K562 (cell line): ENCODE results near the gene SEC14L2. TPM values are rescaled to one million over a fixed set of nuclear protein-coding genes. Genes with fewer than 3 reads are reported as not detected.

ENCODE experiments used
- ATAC-seq: fragments of 200-7000 bp; cut with Tn5 transposase; 3 replicates; pipeline ENCODE4 v1.9.1; 2020; ENCODE audit warnings: moderate library complexity
- BruUV-seq: library from RNA; stranded (reverse); fragments of 400-500 nt; replicated peaks from 2 replicates; lab custom pipeline; 2021; lab: Mats Ljungman, UMichigan
- CTCF ChIA-PET: fragments of 300-600 bp; formaldehyde crosslinking; extraction: SDS; loops from one replicate; lab custom pipeline; 2021; ENCODE audit warnings: low intra/inter-chr PET ratio; lab: Yijun Ruan, JAX
- POLR2A ChIA-PET: fragments of 300-600, 350-650 bp; sonication (Branson Sonifier 250); formaldehyde crosslinking; extraction: SDS; loops from one replicate; lab custom pipeline; 2021; ENCODE audit warnings: antibody characterized with exemption, inconsistent platforms; lab: Yijun Ruan, JAX
- DNase-seq, 4 experiments: peaks; one replicate each; pipeline versions ENCODE4 v3.0.0 to v3.0.0-alpha.2; 2011 to 2018; ENCODE audit warnings: low spot score in 3 of 4, mixed read lengths in 3 of 4; ENCODE audit errors: extremely low read depth in 1 of 4
- FAIRE-seq: peaks from 2 replicates; lab custom pipeline; 2011; peaks lifted over from hg19 to GRCh38; lab: Jason Lieb, UNC
- H2AFZ ChIP-seq: 2 replicates; pipeline ENCODE4 v1.6.0; 2011; ENCODE audit warnings: low read depth, low read length, control low read depth, inconsistent platforms
- H3K27ac ChIP-seq: fragments of 200-600 bp; 3 replicates; pipeline ENCODE4 v1.8.0; 2011; ENCODE audit warnings: low read depth, mild to moderate bottlenecking, control low read depth, inconsistent platforms, low read length, moderate library complexity, mixed read lengths; ENCODE audit errors: extremely low read depth
- H3K27me3 ChIP-seq, 2 experiments: fragments of 300-600 bp in 1 of 2; 2 replicates in 1 of 2; 3 replicates in 1 of 2; pipeline versions ENCODE4 v1.6.0 to v1.8.0; 2011; ENCODE audit warnings: inconsistent platforms in 2 of 2, low read length in 2 of 2, mild to moderate bottlenecking in 1 of 2, mixed read lengths in 1 of 2, moderate library complexity in 1 of 2; ENCODE audit not compliant: control insufficient read depth in 2 of 2, insufficient read depth in 2 of 2
- H3K36me3 ChIP-seq: fragments of 300-600 bp; 3 replicates; pipeline ENCODE4 v1.8.0; 2011; ENCODE audit warnings: mild to moderate bottlenecking, low read length, inconsistent platforms; ENCODE audit not compliant: control insufficient read depth, insufficient read depth
- H3K4me1 ChIP-seq, 2 experiments: fragments of 200-600 bp in 1 of 2; replicated peaks in 1 of 2; 2 replicates in 1 of 2; 3 replicates in 1 of 2; pipeline versions ENCODE4 v1.5.1 to v1.8.0; 2011; ENCODE audit warnings: inconsistent platforms in 2 of 2, low read length in 2 of 2, mild to moderate bottlenecking in 1 of 2, mixed read lengths in 1 of 2, moderate library complexity in 1 of 2; ENCODE audit not compliant: control insufficient read depth in 2 of 2, insufficient read depth in 2 of 2
- H3K4me2 ChIP-seq: 2 replicates; pipeline ENCODE4 v1.6.1; 2011; ENCODE audit warnings: low read length, control low read depth, inconsistent platforms, mixed read lengths; ENCODE audit not compliant: insufficient read depth
- H3K4me3 ChIP-seq: fragments of 200-600 bp; sonication (generic), shearing (Covaris generic); 2 replicates; pipeline ENCODE4 v1.5.1; 2016; ENCODE audit warnings: control low read depth, inconsistent platforms
- H3K79me2 ChIP-seq: fragments of 200-600 bp; 3 replicates; pipeline ENCODE4 v1.8.0; 2011; ENCODE audit warnings: low read length, inconsistent platforms; ENCODE audit not compliant: control insufficient read depth, insufficient read depth
- H3K9ac ChIP-seq, 2 experiments: 2 replicates each; pipeline versions ENCODE4 v1.6.0 to v1.6.1; 2011; ENCODE audit warnings: low read depth in 2 of 2, low read length in 2 of 2, control low read depth in 1 of 2, inconsistent platforms in 1 of 2, mild to moderate bottlenecking in 1 of 2, mixed read lengths in 1 of 2; ENCODE audit not compliant: insufficient read depth in 1 of 2
- H3K9me1 ChIP-seq: one replicate; pipeline ENCODE4 v1.6.0; 2011; ENCODE audit warnings: inconsistent platforms, mild to moderate bottlenecking, low read length, moderate library complexity; ENCODE audit not compliant: control insufficient read depth, insufficient read depth
- H3K9me3 ChIP-seq: replicated peaks from 2 replicates; pipeline ENCODE4 v1.5.1; 2011; ENCODE audit warnings: low read depth, low read length, inconsistent platforms; ENCODE audit not compliant: control insufficient read depth, insufficient read depth
- H4K20me1 ChIP-seq: replicated peaks from 2 replicates; pipeline ENCODE4 v1.6.1; 2011; ENCODE audit warnings: low read length, inconsistent platforms, mixed read lengths; ENCODE audit not compliant: control insufficient read depth, insufficient read depth
- BCOR ChIP-seq: fragments of 450-650 bp; IDR thresholded peaks from 2 replicates; pipeline ENCODE4 v1.6.1; 2016
- CBX2 ChIP-seq: fragments of 200-600 bp; sonication (generic); IDR thresholded peaks from one replicate; pipeline ENCODE4 v1.6.1; 2012; ENCODE audit warnings: mild to moderate bottlenecking, low read length, inconsistent platforms; ENCODE audit not compliant: insufficient read depth, poor library complexity, severe bottlenecking
- CEBPB ChIP-seq: fragments of 450-650 bp; IDR thresholded peaks from 2 replicates; pipeline ENCODE4 v1.6.1; 2016; ENCODE audit warnings: missing genetic modification characterization, missing compliant biosample characterization
- E4F1 ChIP-seq: fragments of 250-450 bp; sonication (Bioruptor Pico); IDR thresholded peaks from 2 replicates; pipeline ENCODE4 v1.5.0; 2021; ENCODE audit warnings: mild to moderate bottlenecking, borderline replicate concordance
- FOSL1 ChIP-seq: fragments of 200-800 bp; sonication (Bioruptor generic); conservative IDR thresholded peaks from 2 replicates; pipeline ENCODE4 v1.6.1; 2016; ENCODE audit warnings: missing genetic modification characterization, missing compliant biosample characterization
- FOXA1 ChIP-seq: fragments of 450-650 bp; IDR thresholded peaks from 2 replicates; pipeline ENCODE4 v1.6.1; 2016; ENCODE audit warnings: mild to moderate bottlenecking, borderline replicate concordance
- FOXP4 ChIP-seq: sonication (generic); formaldehyde crosslinking; IDR thresholded peaks from 2 replicates; pipeline ENCODE4 v1.8.0; 2022; ENCODE audit warnings: mild to moderate bottlenecking, missing genetic modification reagents, borderline replicate concordance
- HIVEP1 ChIP-seq: fragments of 250-450 bp; sonication (Bioruptor Pico); IDR thresholded peaks from 2 replicates; pipeline ENCODE4 v1.4.0; 2020; ENCODE audit warnings: mild to moderate bottlenecking
- HNRNPUL1 ChIP-seq: fragments of 200-400 bp; formaldehyde crosslinking; IDR thresholded peaks from 2 replicates; pipeline ENCODE4 v1.6.1; 2017; ENCODE audit warnings: low read length
- MED1 ChIP-seq: sonication (generic); formaldehyde crosslinking; IDR thresholded peaks from 2 replicates; pipeline ENCODE4 v1.8.1; 2023; ENCODE audit warnings: missing genetic modification reagents, borderline replicate concordance
- POLR2H ChIP-seq: IDR thresholded peaks from 2 replicates; pipeline ENCODE4 v1.6.1; 2016; ENCODE audit warnings: missing genetic modification characterization, low read depth, mild to moderate bottlenecking, control low read depth, missing compliant biosample characterization, moderate library complexity
- ZNF384 ChIP-seq: IDR thresholded peaks from 2 replicates; pipeline ENCODE4 v1.6.1; 2012; ENCODE audit warnings: low read depth, low read length, improper control_type of control experiment
- WGBS: fragments of 100-300 bp; shearing (Covaris generic); methylation state at CpG from one replicate; pipeline ENCODE4 v1.1.6; 2016; ENCODE audit warnings: low coverage, mixed read lengths; ENCODE audit not compliant: insufficient coverage; ENCODE audit errors: missing lambda C conversion rate; 5-methylcytosine and 5-hydroxymethylcytosine counted together
- in situ Hi-C: fragments of 300-500 bp; cut with MboI; formaldehyde crosslinking; loops from 4 replicates; pipeline ENCODE4 v1.15.0; 2018; ENCODE audit warnings: inconsistent platforms, mixed read lengths
- intact Hi-C: fragments of 100-400 bp; cut with micrococcal nuclease; formaldehyde crosslinking; loops from 2 replicates; pipeline ENCODE4 v1.14.2; 2022
- polyA plus RNA-seq, 8 experiments: library from polyadenylated mRNA; depleted of rRNA in 4 of 8; stranded (reverse) in 5 of 8; unstranded in 3 of 8; fragments of >200 nt; fragmentation: Nextera tagmentation in 2 of 8; fragmentation: Illumina TruSeq in 1 of 8; extraction: Ambion mirVana in 2 of 8; extraction: Trizol in 1 of 8; gene quantifications; 2 replicates each; pipeline versions ENCODE4 v1.2.1 to v1.2.3, GENCODE V29; 2011 to 2014; ENCODE audit warnings: inconsistent platforms in 1 of 8, missing spikeins in 1 of 8
- total RNA-seq, 7 experiments: library from RNA; depleted of rRNA in 6 of 7; stranded (reverse); fragments of >200 nt in 6 of 7; fragmentation: Illumina TruSeq in 2 of 7; extraction: Trizol in 2 of 7; gene quantifications; 2 replicates each; pipeline versions ENCODE4 v1.2.1 to v1.2.3, GENCODE V29; 2011 to 2021; ENCODE audit warnings: low replicate concordance in 1 of 7

The SEC14L2 gene
- total and polyA plus RNA-seq, 9 of the 15 experiments (the other 6 are each of a cell fraction or from before 2014, with no cell fraction given) = 0.03 to 0.17 (median 0.10) TPM

GRCh38 chr22:30399718-30400117 is 2.9 kb downstream of the SEC14L2 start:
- 69% methylated on average over 4 of the region's 5 CpGs for WGBS
- intact Hi-C loops (no loop called here), in situ Hi-C loops (loop anchor here (10.0 to 25.0 kb wide), 2 partner anchors 287 to 355 kb away; no protein-coding TSS in a partner anchor)
- no peaks in the 10 kb centered on the region for H3K27me3 ChIP-seq
- H3K4me2 ChIP-seq = no peak overlapping the region
- no peak for DNase-seq
- no peak overlapping the region for H3K4me3 ChIP-seq
- 0 out of 2 replicates have a peak, but pooled peaks cover 7% of the 10 kb centered on the region for H4K20me1 ChIP-seq
- no peaks in the 10 kb centered on the region for H3K9me1 ChIP-seq
- no peaks in the 10 kb centered on the region for H3K36me3 ChIP-seq
- no peak for FAIRE-seq
- no peaks in the 10 kb centered on the region for H3K9me3 ChIP-seq
- H3K4me1 ChIP-seq = peaks cover 9 to 31% of the 10 kb centered on the region in 2 experiments; a peak in 4 of 5 replicates
- no peak for ATAC-seq
- POLR2A ChIA-PET = interaction anchor here (0.5 kb wide), 1 partner anchor 22 kb away, joined by 3 read pairs; no protein-coding TSS in a partner anchor
- H2AFZ ChIP-seq = no peak overlapping the region
- TF ChIP-seq FOXP4 (CRISPR knock-in tag) (no peak), BCOR (0 out of 2 replicates have a peak, but pooled peaks have one; percentile 13)
- TF ChIP-seq, all 486 proteins: peak for 1
- CTCF ChIA-PET = no interaction called here
- Histone ChIP-seq H3K79me2 (no peaks in the 10 kb centered on the region), H3K27ac (no peak overlapping the region), H3K9ac (no peak overlapping the region)
- no TSS peak for BruUV-seq

GRCh38 chr22:30400159-30400558 is 3.3 kb downstream of the SEC14L2 start:
- no peak overlapping the region for H3K4me3 ChIP-seq
- H3K9me1 ChIP-seq = no peaks in the 10 kb centered on the region
- H3K4me2 ChIP-seq = no peak overlapping the region
- H3K36me3 ChIP-seq = no peaks in the 10 kb centered on the region
- in situ Hi-C loops (no loop called here), intact Hi-C loops (no loop called here)
- 0 out of 2 replicates have a peak, but pooled peaks cover 7% of the 10 kb centered on the region for H4K20me1 ChIP-seq
- ChIA-PET CTCF (no interaction called here), POLR2A (interaction anchor here (0.5 kb wide), 1 partner anchor 22 kb away, joined by 3 read pairs; no protein-coding TSS in a partner anchor)
- no peak for DNase-seq
- H3K79me2 ChIP-seq = no peaks in the 10 kb centered on the region
- FAIRE-seq = no peak
- no peak overlapping the region for H2AFZ ChIP-seq
- WGBS = 43% methylated on average over 1 of the region's 1 CpG
- H3K9ac ChIP-seq = no peak overlapping the region
- H3K27me3 ChIP-seq = no peaks in the 10 kb centered on the region
- no TSS peak for BruUV-seq
- H3K27ac ChIP-seq = no peak overlapping the region
- TF ChIP-seq ZNF384 (no peak), HIVEP1 (CRISPR knock-in tag) (no peak), HNRNPUL1 (no peak), POLR2H (tag) (no peak), CEBPB (tag) (no peak), MED1 (no peak), FOXA1 (no peak), CBX2 (no peak), FOSL1 (no peak), E4F1 (CRISPR knock-in tag) (no peak)
- ATAC-seq = no peak
- H3K9me3 ChIP-seq = no peaks in the 10 kb centered on the region
- peaks cover 9 to 31% of the 10 kb centered on the region in 2 experiments; a peak in 4 of 5 replicates for H3K4me1 ChIP-seq
